Mucosa of descending colon (tissue), 3 donors: Measurements from ENCODE around the gene ABL1. TPM values are rescaled to one million over a fixed set of nuclear protein-coding genes. Genes with fewer than 3 reads are reported as not detected.

Experiments used
- ATAC-seq: fragments of 200-7000 bp; cut with Tn5 transposase; one replicate; pipeline ENCODE4 v1.9.1; 2020; ENCODE audit warnings: mild to moderate bottlenecking, moderate library complexity
- DNase-seq, 3 donors: peaks; one replicate each; pipeline ENCODE4 v3.0.0-alpha.2; 2020
- H3K36me3 ChIP-seq: fragments of 200-600 bp; one replicate; pipeline ENCODE4 v1.8.0; 2021; ENCODE audit warnings: low read depth, mild to moderate bottlenecking
- H3K4me1 ChIP-seq: fragments of 200-600 bp; one replicate; pipeline ENCODE4 v1.8.0; 2021; ENCODE audit warnings: low read depth, mild to moderate bottlenecking
- H3K4me3 ChIP-seq: fragments of 200-600 bp; one replicate; pipeline ENCODE4 v1.8.0; 2021; ENCODE audit warnings: mild to moderate bottlenecking
- H3K9me3 ChIP-seq: fragments of 200-600 bp; one replicate; pipeline ENCODE4 v1.8.0; 2021; ENCODE audit warnings: mild to moderate bottlenecking
- intact Hi-C, 2 donors: fragments of 100-400 bp; cut with DNase I in 1 of 2; cut with micrococcal nuclease in 1 of 2; formaldehyde crosslinking; loops; one replicate each; pipeline versions ENCODE4 v1.11.0 to v1.11.1; 2022; cut with DNase I, micrococcal nuclease
- total RNA-seq, 3 donors: library from RNA; stranded (reverse); fragmentation: NEBNext Ultra II Directional in 2 of 3; extraction: Animal tissue kit (Norgen Biotek cat#: 25700) in 2 of 3; gene quantifications; one replicate each; pipeline versions ENCODE4 v1.2.1 to v1.2.4, GENCODE V29; 2021 to 2023
- TF ChIP-seq, protein P1 (sequence below): fragments of 200-600 bp; IDR thresholded peaks from one replicate; pipeline ENCODE4 v1.8.0; 2022; ENCODE audit warnings: antibody characterized with exemption, mild to moderate bottlenecking
- donor health status: DM: no; HTN: no; CAD: no; lungs with moderate emphysema.
- donor health status: DM: no; HTN: no; CAD: no.
- donor health status: DM: no; HTN: yes; CAD: no.

Gene ABL1
- total RNA-seq, 3 donors from 2014 or later = 86.6 to 147 (median 91.4) TPM

DNA sequence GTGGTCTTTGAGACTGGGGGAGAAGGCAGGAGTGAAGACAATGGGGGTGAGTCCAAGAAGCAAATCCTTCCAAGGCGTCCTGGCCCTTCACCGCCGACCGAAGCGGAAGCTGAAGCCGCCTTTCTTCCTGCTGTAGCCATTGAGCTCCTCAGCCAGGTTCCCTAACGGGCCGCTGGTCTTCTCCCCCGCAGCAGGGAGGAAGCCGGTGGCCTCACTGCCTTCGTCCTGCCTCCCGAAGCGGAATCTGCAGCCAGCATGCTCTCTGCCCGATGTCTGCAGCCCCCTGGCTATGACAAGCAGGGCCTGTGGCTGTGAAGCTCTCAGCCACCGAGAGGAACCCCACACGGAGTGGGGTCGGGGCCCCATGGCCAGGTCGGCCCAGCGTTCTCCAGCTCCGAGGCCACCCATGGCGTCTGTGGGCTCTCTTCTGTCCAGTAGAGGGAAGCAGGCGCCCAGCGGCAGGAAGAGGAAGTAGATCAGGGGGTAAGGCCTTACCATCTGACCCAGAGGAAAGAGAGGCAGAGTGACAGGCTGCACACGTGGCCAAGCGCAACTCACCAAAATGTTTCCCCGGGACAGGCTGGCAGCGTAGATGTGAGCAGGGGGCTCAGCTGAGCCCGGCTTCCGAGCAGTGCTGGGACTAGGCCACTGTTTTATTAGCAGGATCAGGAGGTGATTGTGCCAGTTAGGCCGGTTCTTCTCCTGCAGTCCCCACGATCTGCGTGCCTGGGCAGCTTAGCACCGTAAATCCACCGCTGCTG is 58.5 kb downstream of the ABL1 start:
- DNase-seq (peak; percentile 40 to 73 (median 65)), ATAC-seq (peak; percentile 74)
- intact Hi-C loops = no loop called here
- no peak overlapping the region for H3K4me3 ChIP-seq
- H3K9me3 ChIP-seq = no peaks in the 10 kb centered on the region
- peaks cover 8% of the 10 kb centered on the region for H3K36me3 ChIP-seq
- peaks cover 11% of the 10 kb centered on the region for H3K4me1 ChIP-seq
- TF ChIP-seq, protein P1, sequence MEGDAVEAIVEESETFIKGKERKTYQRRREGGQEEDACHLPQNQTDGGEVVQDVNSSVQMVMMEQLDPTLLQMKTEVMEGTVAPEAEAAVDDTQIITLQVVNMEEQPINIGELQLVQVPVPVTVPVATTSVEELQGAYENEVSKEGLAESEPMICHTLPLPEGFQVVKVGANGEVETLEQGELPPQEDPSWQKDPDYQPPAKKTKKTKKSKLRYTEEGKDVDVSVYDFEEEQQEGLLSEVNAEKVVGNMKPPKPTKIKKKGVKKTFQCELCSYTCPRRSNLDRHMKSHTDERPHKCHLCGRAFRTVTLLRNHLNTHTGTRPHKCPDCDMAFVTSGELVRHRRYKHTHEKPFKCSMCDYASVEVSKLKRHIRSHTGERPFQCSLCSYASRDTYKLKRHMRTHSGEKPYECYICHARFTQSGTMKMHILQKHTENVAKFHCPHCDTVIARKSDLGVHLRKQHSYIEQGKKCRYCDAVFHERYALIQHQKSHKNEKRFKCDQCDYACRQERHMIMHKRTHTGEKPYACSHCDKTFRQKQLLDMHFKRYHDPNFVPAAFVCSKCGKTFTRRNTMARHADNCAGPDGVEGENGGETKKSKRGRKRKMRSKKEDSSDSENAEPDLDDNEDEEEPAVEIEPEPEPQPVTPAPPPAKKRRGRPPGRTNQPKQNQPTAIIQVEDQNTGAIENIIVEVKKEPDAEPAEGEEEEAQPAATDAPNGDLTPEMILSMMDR = no peak

DNA sequence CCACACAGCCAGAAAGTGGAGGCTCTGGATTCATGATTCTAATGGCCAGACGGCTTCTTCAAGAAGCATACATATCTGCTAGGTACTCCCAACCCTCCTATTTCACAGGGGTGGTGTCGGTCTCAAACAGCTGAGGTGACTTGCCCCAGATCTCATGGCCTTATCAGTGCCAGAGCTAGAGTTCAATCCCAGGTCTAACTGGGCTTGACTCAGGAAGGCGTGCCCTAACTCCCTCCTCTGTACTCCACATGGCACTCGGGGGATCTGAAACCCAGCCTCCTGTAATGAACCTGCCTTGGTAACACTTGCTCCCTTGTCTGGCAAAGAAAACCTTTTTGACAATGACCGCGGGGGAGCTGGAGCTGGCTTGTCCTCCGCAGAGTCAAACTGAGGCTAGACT is 59.5 kb downstream of the ABL1 start:
- Histone ChIP-seq H3K9me3 (no peaks in the 10 kb centered on the region), H3K4me3 (no peak overlapping the region), H3K36me3 (peaks cover 7% of the 10 kb centered on the region), H3K4me1 (peaks cover 11% of the 10 kb centered on the region)
- TF ChIP-seq, protein P1 = no peak
- DNase-seq = no peak
- intact Hi-C loops = no loop called here
- peak; percentile 22 for ATAC-seq

DNA sequence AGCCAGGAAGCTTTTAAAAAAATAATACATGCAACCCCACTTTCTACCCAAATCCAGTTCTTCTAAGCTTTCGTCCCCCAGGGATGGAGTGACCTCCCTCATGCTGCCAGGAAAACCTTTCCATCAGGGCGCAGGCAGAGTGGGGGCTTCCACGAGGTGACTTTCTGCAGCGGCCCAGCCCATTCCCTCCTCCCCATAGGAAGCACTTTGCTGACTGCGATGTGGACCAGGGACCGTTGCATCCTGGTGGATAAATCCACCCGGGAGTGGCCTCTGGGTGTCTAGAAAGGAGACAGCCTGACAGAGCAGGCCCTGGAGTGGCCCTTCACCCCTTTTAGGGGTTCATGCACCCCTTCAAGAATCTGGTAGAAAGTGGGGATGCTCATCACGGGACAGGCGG is 60.0 kb downstream of the ABL1 start:
- ATAC-seq = no peak
- TF ChIP-seq, protein P1 = no peak
- intact Hi-C loops = no loop called here
- DNase-seq = no peak
- Histone ChIP-seq H3K9me3 (no peaks in the 10 kb centered on the region), H3K4me3 (no peak overlapping the region), H3K4me1 (peaks cover 11% of the 10 kb centered on the region), H3K36me3 (peaks cover 4% of the 10 kb centered on the region)

DNA sequence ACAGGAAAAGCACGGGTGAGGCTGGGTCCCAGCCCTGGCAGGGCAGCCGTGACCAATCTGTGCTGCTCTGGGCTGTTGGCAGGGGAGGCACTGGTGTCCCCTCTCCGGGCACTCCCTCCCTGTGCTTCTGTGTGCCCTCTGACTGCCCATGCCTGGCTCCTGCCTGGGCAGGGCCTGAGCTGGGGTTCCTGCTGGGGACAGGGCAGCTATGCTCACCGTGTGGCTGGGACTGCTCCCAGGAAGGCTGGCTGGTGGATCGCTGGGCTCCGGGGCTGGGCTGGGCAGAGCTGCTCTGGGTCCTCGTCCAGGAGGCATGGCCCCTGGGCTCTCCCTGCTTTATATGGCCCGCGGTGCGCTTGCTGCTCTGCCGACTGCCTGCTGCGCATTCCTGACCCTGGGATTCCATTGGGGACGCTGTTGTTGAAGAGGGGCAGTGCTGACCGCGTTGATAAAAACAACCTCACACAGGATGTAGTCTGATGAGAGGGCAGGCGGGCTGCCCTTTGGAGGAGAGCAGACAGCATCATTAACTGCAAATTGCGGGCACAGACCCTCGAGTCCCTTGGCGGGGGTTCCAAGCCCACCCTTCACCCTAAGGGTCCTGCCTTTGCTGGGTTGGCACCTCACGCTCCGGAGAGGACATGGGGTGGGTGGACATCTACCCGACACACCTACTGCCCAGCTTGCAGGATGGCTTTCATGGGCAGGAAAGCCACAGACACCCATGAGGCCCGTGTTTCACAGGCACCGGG is 60.6 kb downstream of the ABL1 start:
- H3K4me3 ChIP-seq = no peak overlapping the region
- TF ChIP-seq, protein P1 = no peak
- ATAC-seq = no peak
- intact Hi-C loops = no loop called here
- H3K36me3 ChIP-seq = peaks cover under 1% of the 10 kb centered on the region
- H3K4me1 ChIP-seq = peaks cover 11% of the 10 kb centered on the region
- DNase-seq = no peak
- H3K9me3 ChIP-seq = no peaks in the 10 kb centered on the region

DNA sequence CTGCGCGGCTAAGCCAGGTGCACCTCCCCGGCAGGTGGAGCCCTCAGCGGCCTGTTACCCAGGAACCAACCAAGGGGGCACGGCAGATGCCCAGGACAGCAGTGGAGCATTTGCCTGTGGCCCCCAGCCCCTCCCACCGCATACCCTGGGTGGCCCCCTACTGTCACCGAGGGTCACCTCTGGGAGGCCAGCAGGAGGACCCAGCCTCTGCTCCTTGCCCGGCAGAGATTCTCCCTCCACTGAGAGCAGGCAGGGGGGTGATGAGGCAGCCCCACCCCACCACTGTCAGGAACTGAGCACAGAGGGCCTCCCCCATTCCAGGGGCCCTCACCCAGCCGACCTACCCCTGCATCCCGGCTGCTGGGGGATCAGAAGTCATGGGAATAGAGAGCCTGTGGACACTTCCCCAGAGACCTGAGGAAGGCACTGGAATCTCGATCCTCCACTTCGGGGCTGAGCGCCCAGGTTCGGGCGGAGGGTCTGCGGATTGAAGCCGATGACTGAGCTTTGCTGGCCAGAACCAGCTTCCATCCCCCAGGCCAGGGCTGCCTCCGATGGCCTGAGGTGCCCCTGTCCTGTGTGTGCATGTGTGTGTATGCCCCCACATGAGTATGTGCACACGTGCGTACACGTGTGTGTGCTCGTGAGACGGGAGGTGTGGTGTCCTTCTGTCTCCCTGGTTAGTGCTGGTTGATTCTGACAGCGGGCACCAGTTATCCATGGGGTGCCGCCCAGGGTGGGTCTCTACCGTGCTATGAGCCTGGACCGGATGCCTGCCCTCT is 61.4 kb downstream of the ABL1 start, which contains the start of gene QRFP:
QRFP (minus strand) TSS at position 580 of the 782 bp plus-strand sequence. CDS start 2,974 bp downstream, outside the sequence.
- Histone ChIP-seq H3K9me3 (no peaks in the 10 kb centered on the region), H3K4me1 (peaks cover 11% of the 10 kb centered on the region), H3K4me3 (no peak within 1 kb of the TSS), H3K36me3 (no peaks in the 10 kb centered on the region)
- intact Hi-C loops = no loop called here
- peak; percentile 29 for ATAC-seq
- DNase-seq = peak in 2 of 3 donors; percentile 37 to 52
- TF ChIP-seq, protein P1 = no peak
